Transverse colon (tissue), 3 donors: ENCODE measurements around the gene BAIAP2L2.

Experiments used
- CTCF ChIP-seq, 5 experiments: fragments of 200-600 bp in 3 of 5; fragments of 450-650 bp in 2 of 5; sonication (generic) in 3 of 5; IDR thresholded peaks; 1 replicate in 2 of 5; 2 replicates in 3 of 5; pipeline ENCODE4 v1.5.1; 2016 to 2017; ENCODE audit warnings: antibody characterized with exemption in 5 of 5, inconsistent platforms in 3 of 5, mild to moderate bottlenecking in 2 of 5, moderate library complexity in 1 of 5
- EP300 ChIP-seq: sonication (generic); formaldehyde crosslinking; IDR thresholded peaks from one replicate; pipeline ENCODE4 v1.6.1; 2017; ENCODE audit warnings: antibody characterized with exemption, low read depth
- POLR2A ChIP-seq: fragments of 450-650 bp; IDR thresholded peaks from one replicate; pipeline ENCODE4 v1.6.1; 2016; ENCODE audit warnings: antibody characterized with exemption, mild to moderate bottlenecking, moderate library complexity

GRCh38 chr22:38129856-38130255 is 19.4 kb upstream of the BAIAP2L2 start:
- TF ChIP-seq POLR2A (no peak), CTCF (IDR thresholded peaks at IDR 0.05) (no peak), EP300 (no peak)
